IMR-90 (cell line): ENCODE results near the gene VSIR. TPM values are rescaled to one million over a fixed set of nuclear protein-coding genes. Genes with fewer than 3 reads are reported as not detected.

Source experiments
- ATAC-seq: fragments of 200-7000 bp; cut with Tn5 transposase; 2 replicates; pipeline ENCODE4 v1.9.1; 2020; ENCODE audit warnings: low read depth, mild to moderate bottlenecking, moderate library complexity
- BruUV-seq: library from RNA; stranded (reverse); fragments of 400-500 nt; replicated peaks from 2 replicates; lab custom pipeline; 2021; lab: Mats Ljungman, UMichigan
- CTCF ChIA-PET: fragments of 300-600 bp; formaldehyde crosslinking; extraction: SDS; loops from one replicate; lab custom pipeline; 2021; ENCODE audit warnings: antibody characterized with exemption; lab: Yijun Ruan, JAX
- POLR2A ChIA-PET: fragments of 300-600 bp; sonication (Branson Sonifier 250); formaldehyde crosslinking; loops from one replicate; lab custom pipeline; 2022; ENCODE audit warnings: antibody characterized with exemption; ENCODE audit not compliant: unreplicated experiment; lab: Charles Lee
- DNase-seq: peaks from one replicate; pipeline ENCODE4 v3.0.0; 2013
- H2AFZ ChIP-seq: replicated peaks from 2 replicates; pipeline ENCODE3; 2013; ENCODE audit warnings: low read length, mild to moderate bottlenecking; ENCODE audit not compliant: poor library complexity
- H2AK5ac ChIP-seq: 2 replicates; pipeline ENCODE4 v1.6.1; 2013; ENCODE audit warnings: low read depth, low read length, inconsistent platforms
- H2AK9ac ChIP-seq: replicated peaks from 2 replicates; pipeline ENCODE3; 2013; ENCODE audit warnings: mild to moderate bottlenecking, low read depth, low read length, moderate library complexity; ENCODE audit not compliant: poor library complexity
- H2BK120ac ChIP-seq: 2 replicates; pipeline ENCODE4 v1.6.1; 2013; ENCODE audit warnings: low read depth, low read length, inconsistent platforms
- H2BK15ac ChIP-seq: 3 replicates; pipeline ENCODE4 v1.6.1; 2013; ENCODE audit warnings: low read depth, low read length, inconsistent platforms
- H2BK20ac ChIP-seq: 2 replicates; pipeline ENCODE4 v1.6.1; 2013; ENCODE audit warnings: low read depth, mild to moderate bottlenecking, inconsistent platforms, low read length, moderate library complexity
- H2BK5ac ChIP-seq: 2 replicates; pipeline ENCODE4 v1.6.1; 2013; ENCODE audit warnings: mild to moderate bottlenecking, low read depth, low read length, inconsistent platforms; ENCODE audit not compliant: poor library complexity, severe bottlenecking
- H3K14ac ChIP-seq: replicated peaks from 2 replicates; pipeline ENCODE4 v1.6.1; 2013; ENCODE audit warnings: low read depth, low read length, inconsistent platforms
- H3K18ac ChIP-seq: 2 replicates; pipeline ENCODE4 v1.6.1; 2013; ENCODE audit warnings: low read depth, low read length, control low read depth
- H3K23ac ChIP-seq: 2 replicates; pipeline ENCODE4 v1.6.1; 2013; ENCODE audit warnings: low read depth, low read length, inconsistent platforms
- H3K27ac ChIP-seq: 2 replicates; pipeline ENCODE4 v1.5.1; 2013; ENCODE audit warnings: mild to moderate bottlenecking, control low read depth, low read length; ENCODE audit not compliant: insufficient read depth
- H3K27me3 ChIP-seq: 2 replicates; pipeline ENCODE4 v1.6.1; 2013; ENCODE audit warnings: low read length; ENCODE audit not compliant: control insufficient read depth, insufficient read depth
- H3K36me3 ChIP-seq: 2 replicates; pipeline ENCODE4 v1.6.1; 2013; ENCODE audit warnings: low read length, mixed read lengths; ENCODE audit not compliant: control insufficient read depth, insufficient read depth
- H3K4ac ChIP-seq: 2 replicates; pipeline ENCODE4 v1.6.1; 2013; ENCODE audit warnings: low read depth, low read length, inconsistent platforms
- H3K4me1 ChIP-seq: 2 replicates; pipeline ENCODE4 v1.6.1; 2013; ENCODE audit warnings: low read length, mixed read lengths; ENCODE audit not compliant: control insufficient read depth, insufficient read depth
- H3K4me2 ChIP-seq: 2 replicates; pipeline ENCODE4 v1.6.1; 2013; ENCODE audit warnings: low read depth, mild to moderate bottlenecking, control low read depth, low read length, moderate library complexity
- H3K4me3 ChIP-seq: 2 replicates; pipeline ENCODE4 v1.5.1; 2013; ENCODE audit warnings: low read depth, mild to moderate bottlenecking, control low read depth, low read length, moderate library complexity; ENCODE audit not compliant: insufficient read depth
- H3K56ac ChIP-seq: 2 replicates; pipeline ENCODE4 v1.6.1; 2013; ENCODE audit warnings: low read length, inconsistent platforms; ENCODE audit not compliant: insufficient read depth; ENCODE audit errors: extremely low read depth
- H3K79me1 ChIP-seq, 2 experiments: 2 replicates each; pipeline ENCODE4 v1.6.1; 2013; ENCODE audit warnings: low read length in 2 of 2, inconsistent platforms in 1 of 2, low read depth in 1 of 2
- H3K9ac ChIP-seq: 2 replicates; pipeline ENCODE4 v1.6.1; 2013; ENCODE audit warnings: low read depth, low read length, control low read depth
- H3K9me1 ChIP-seq: 2 replicates; pipeline ENCODE4 v1.6.1; 2013; ENCODE audit warnings: low read length, inconsistent platforms; ENCODE audit not compliant: insufficient read depth
- H3K9me3 ChIP-seq: 2 replicates; pipeline ENCODE4 v1.6.1; 2013; ENCODE audit warnings: low read length; ENCODE audit not compliant: control insufficient read depth, insufficient read depth
- H4K20me1 ChIP-seq: 2 replicates; pipeline ENCODE4 v1.6.1; 2013; ENCODE audit warnings: low read length, inconsistent platforms; ENCODE audit not compliant: insufficient read depth
- H4K5ac ChIP-seq: 2 replicates; pipeline ENCODE4 v1.6.1; 2013; ENCODE audit warnings: mild to moderate bottlenecking, low read depth, low read length, control low read depth
- H4K8ac ChIP-seq, 2 experiments: 2 replicates each; pipeline ENCODE4 v1.6.1; 2013; ENCODE audit warnings: low read depth in 2 of 2, low read length in 2 of 2, control low read depth in 1 of 2, inconsistent platforms in 1 of 2
- H4K91ac ChIP-seq: 2 replicates; pipeline ENCODE4 v1.6.1; 2013; ENCODE audit warnings: low read depth, low read length, inconsistent platforms; ENCODE audit not compliant: insufficient read depth
- BHLHE40 ChIP-seq: fragments of 150-350 bp; IDR thresholded peaks from 2 replicates; pipeline ENCODE4 v1.6.1; 2016; ENCODE audit warnings: mild to moderate bottlenecking, low read depth, low read length
- CHD1 ChIP-seq: IDR thresholded peaks from 2 replicates; pipeline ENCODE4 v1.6.1; 2012; ENCODE audit warnings: low read depth, low read length, improper control_type of control experiment
- MAFK ChIP-seq: IDR thresholded peaks from 2 replicates; pipeline ENCODE4 v1.6.1; 2012; ENCODE audit warnings: low read depth, low read length, improper control_type of control experiment
- MXI1 ChIP-seq: IDR thresholded peaks from 2 replicates; pipeline ENCODE4 v1.6.1; 2012; ENCODE audit warnings: low read depth, mild to moderate bottlenecking, low read length, moderate library complexity, borderline replicate concordance
- RFX5 ChIP-seq: IDR thresholded peaks from 2 replicates; pipeline ENCODE4 v1.8.0; 2012; ENCODE audit warnings: low read depth, mild to moderate bottlenecking, low read length, moderate library complexity
- WGBS, 2 experiments: methylation state at CpG; one replicate each; pipeline versions ENCODE4 v1.1.5 to v1.1.7; 2013; ENCODE audit warnings: missing lambda C conversion rate in 2 of 2; ENCODE audit not compliant: insufficient read length in 1 of 2; ENCODE audit errors: extremely low coverage in 2 of 2; 5-methylcytosine and 5-hydroxymethylcytosine counted together
- dilution Hi-C: fragments of 300-500 bp; cut with HindIII; formaldehyde crosslinking; loops from one replicate; pipeline ENCODE4 v1.14.3; 2018; ENCODE audit warnings: low sequenced_read_pairs; ENCODE audit not compliant: unreplicated experiment
- in situ Hi-C: fragments of 300-500 bp; cut with MboI; formaldehyde crosslinking; loops from 3 replicates; pipeline ENCODE4 v1.14.3; 2019; ENCODE audit warnings: low sequenced_read_pairs, inconsistent platforms, mixed read lengths
- intact Hi-C: fragments of 100-400 bp; cut with micrococcal nuclease; formaldehyde crosslinking; loops from 2 replicates; pipeline ENCODE4 v1.10.0; 2022
- polyA plus RNA-seq, 3 experiments: library from polyadenylated mRNA; depleted of rRNA; stranded (reverse); fragments of >200 nt; gene quantifications; 2 replicates each; pipeline ENCODE4 v1.2.3, GENCODE V29; 2012; ENCODE audit warnings: low replicate concordance in 1 of 3
- total RNA-seq: library from RNA; depleted of rRNA; stranded (reverse); fragments of >200 nt; gene quantifications from 2 replicates; pipeline ENCODE4 v1.2.3, GENCODE V29; 2012
- TF ChIP-seq, protein P1 (sequence below): conservative IDR thresholded peaks from 2 replicates; pipeline ENCODE4 v1.5.1; 2012; ENCODE audit warnings: mild to moderate bottlenecking, low read depth, low read length, improper control_type of control experiment
- TF ChIP-seq, protein P2 (sequence below): fragments of 150-350 bp; IDR thresholded peaks from 2 replicates; pipeline ENCODE4 v1.6.1; 2017; ENCODE audit warnings: mild to moderate bottlenecking, antibody characterized with exemption, low read length, low read depth

VSIR gene
- total and polyA plus RNA-seq, 2 of the 4 experiments (the other 2 are of a cell fraction), result 5.0 to 23.8 TPM

DNA sequence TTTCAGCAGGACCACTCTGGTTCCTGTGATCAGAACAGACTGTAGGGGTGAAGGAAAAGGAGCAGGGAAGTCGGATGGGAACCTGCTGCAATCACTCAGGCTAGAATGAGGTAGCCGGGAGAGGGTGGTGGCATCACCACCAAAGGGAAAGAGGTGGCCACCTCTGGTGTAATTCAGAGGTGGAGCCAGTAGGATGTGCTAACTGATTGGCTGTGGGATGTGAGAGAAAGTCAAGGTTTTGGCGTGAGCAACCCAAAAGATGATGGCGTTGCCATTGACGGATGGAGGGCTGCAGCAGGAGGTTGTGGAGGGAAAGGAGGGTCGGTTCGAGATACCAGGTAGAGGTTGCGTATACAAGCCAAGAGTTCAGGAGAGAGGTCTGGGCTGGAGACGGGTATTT, 7.4 kb upstream of the VSIR start:
- POLR2A ChIA-PET, result no interaction called here
- Histone ChIP-seq H3K56ac (no peak overlapping the region), H4K20me1 (no peaks in the 10 kb centered on the region), H3K9me3 (no peaks in the 10 kb centered on the region), H3K4me1 (no peaks in the 10 kb centered on the region), H3K9ac (no peak overlapping the region), H3K27ac (no peak overlapping the region), H2BK15ac (no peak overlapping the region), H2BK5ac (no peak overlapping the region), H4K91ac (no peak overlapping the region), H3K4me2 (no peak overlapping the region), H2AK9ac (peak overlapping the region; percentile 48), H3K18ac (no peak overlapping the region), H3K79me1 (no peaks in the 10 kb centered on the region), H3K36me3 (no peaks in the 10 kb centered on the region), H3K27me3 (peaks cover 60% of the 10 kb centered on the region), H3K9me1 (no peaks in the 10 kb centered on the region; the same call in 1 of the 2 replicates), H4K5ac (no peak overlapping the region), H2BK120ac (no peak overlapping the region), H2AFZ (no peak overlapping the region), H3K4ac (no peak overlapping the region), H3K4me3 (no peak overlapping the region), H2BK20ac (no peak overlapping the region), H4K8ac (no peak overlapping the region), H2AK5ac (no peak overlapping the region), H3K23ac (no peak overlapping the region), H3K14ac (no peak overlapping the region)
- in situ Hi-C loops (no loop called here), intact Hi-C loops (no loop called here), dilution Hi-C loops (no loop called here)
- DNase-seq (no peak), ATAC-seq (no peak)
- TF ChIP-seq, protein P1, sequence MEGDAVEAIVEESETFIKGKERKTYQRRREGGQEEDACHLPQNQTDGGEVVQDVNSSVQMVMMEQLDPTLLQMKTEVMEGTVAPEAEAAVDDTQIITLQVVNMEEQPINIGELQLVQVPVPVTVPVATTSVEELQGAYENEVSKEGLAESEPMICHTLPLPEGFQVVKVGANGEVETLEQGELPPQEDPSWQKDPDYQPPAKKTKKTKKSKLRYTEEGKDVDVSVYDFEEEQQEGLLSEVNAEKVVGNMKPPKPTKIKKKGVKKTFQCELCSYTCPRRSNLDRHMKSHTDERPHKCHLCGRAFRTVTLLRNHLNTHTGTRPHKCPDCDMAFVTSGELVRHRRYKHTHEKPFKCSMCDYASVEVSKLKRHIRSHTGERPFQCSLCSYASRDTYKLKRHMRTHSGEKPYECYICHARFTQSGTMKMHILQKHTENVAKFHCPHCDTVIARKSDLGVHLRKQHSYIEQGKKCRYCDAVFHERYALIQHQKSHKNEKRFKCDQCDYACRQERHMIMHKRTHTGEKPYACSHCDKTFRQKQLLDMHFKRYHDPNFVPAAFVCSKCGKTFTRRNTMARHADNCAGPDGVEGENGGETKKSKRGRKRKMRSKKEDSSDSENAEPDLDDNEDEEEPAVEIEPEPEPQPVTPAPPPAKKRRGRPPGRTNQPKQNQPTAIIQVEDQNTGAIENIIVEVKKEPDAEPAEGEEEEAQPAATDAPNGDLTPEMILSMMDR, result no peak
- TF ChIP-seq MAFK (no peak), RFX5 (no peak), CHD1 (no peak), BHLHE40 (no peak), MXI1 (no peak)
- TF ChIP-seq, protein P2, sequence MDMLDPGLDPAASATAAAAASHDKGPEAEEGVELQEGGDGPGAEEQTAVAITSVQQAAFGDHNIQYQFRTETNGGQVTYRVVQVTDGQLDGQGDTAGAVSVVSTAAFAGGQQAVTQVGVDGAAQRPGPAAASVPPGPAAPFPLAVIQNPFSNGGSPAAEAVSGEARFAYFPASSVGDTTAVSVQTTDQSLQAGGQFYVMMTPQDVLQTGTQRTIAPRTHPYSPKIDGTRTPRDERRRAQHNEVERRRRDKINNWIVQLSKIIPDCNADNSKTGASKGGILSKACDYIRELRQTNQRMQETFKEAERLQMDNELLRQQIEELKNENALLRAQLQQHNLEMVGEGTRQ, result no peak
- no TSS peak for BruUV-seq
- CTCF ChIA-PET, result no interaction called here
- WGBS, 2 experiments, result 73% methylated on average over 4 of the region's 9 CpGs; no CpG with 5 or more reads in 1 of the 2 experiments
